HL-60 (cell line): Measurements from ENCODE around the gene CDK17.

ENCODE experiments used
- CTCF ChIP-seq: IDR thresholded peaks from one replicate; pipeline ENCODE4 v1.5.1; 2011; ENCODE audit warnings: low read length, control low read depth, inconsistent platforms; ENCODE audit not compliant: insufficient read depth
- GABPA ChIP-seq: IDR thresholded peaks from 2 replicates; pipeline ENCODE4 v1.6.1; 2012; ENCODE audit warnings: low read depth
- POLR2AphosphoS5 ChIP-seq: IDR thresholded peaks from 2 replicates; pipeline ENCODE4 v1.6.1; 2012; ENCODE audit warnings: low read depth
- REST ChIP-seq: IDR thresholded peaks from 2 replicates; pipeline ENCODE4 v1.6.1; 2012; ENCODE audit warnings: low read depth; ENCODE audit not compliant: insufficient replicate concordance

GRCh38 chr12:96321941-96322340 lies 78.3 kb downstream of the CDK17 start:
- no peak for TF ChIP-seq CTCF
- TF ChIP-seq REST, result no peak
- no peak for TF ChIP-seq POLR2AphosphoS5
- TF ChIP-seq GABPA, result no peak
